ENCODE results near the gene GJA3. TPM values are rescaled to one million over a fixed set of nuclear protein-coding genes. Genes with fewer than 3 reads are reported as not detected.
A peak's percentile ranks its signal among the peaks of the same experiment; 100 is the strongest.
"Not testable (repeated sequence)": the region's sequence is repeated elsewhere in the genome, so short reads cannot be mapped to it uniquely, and the experiment has no call there.

The GJA3 gene
- total and polyA plus RNA-seq, 11 donors = 5.4 to 30.5 (median 16.5) TPM

DNA sequence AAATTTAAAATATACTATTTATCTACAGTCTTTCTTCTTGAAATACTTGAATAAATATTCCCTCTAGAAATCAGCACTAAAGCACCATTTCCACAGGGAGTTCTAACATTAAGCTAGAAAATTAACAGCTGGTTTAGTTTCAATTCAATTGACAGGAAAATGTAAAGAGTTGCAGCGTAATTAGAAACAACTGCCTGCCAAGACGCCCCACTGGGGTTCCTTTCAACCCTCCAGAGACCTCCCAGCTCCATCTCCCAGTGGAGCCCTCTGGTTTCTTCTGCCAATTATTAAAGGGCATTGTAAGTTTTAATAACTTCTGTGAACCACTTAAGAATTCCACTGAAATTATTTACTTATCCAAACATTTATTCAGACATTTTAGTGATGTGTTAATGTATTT lies 4.2 kb downstream of the GJA3 start:
- ATAC-seq = no peak
- Histone ChIP-seq H3K9me3 (no peaks in the 10 kb centered on the region), H3K4me1 (peaks cover 0 to 21% (median 6%) of the 10 kb centered on the region in 12 donors), H3K4me3 (no peak overlapping the region), H3K36me3 (no peaks in the 10 kb centered on the region), H3K27ac (no peak overlapping the region), H3K27me3 (peaks cover 8 to 70% (median 28%) of the 10 kb centered on the region in 9 donors)
- WGBS, 4 donors = 34 to 51% (median 41%) methylated on average over 2 of the region's 2 CpGs
- no peak for DNase-seq
- TF ChIP-seq POLR2A (IDR thresholded peaks at IDR 0.05) = no peak
- TF ChIP-seq, protein P1, sequence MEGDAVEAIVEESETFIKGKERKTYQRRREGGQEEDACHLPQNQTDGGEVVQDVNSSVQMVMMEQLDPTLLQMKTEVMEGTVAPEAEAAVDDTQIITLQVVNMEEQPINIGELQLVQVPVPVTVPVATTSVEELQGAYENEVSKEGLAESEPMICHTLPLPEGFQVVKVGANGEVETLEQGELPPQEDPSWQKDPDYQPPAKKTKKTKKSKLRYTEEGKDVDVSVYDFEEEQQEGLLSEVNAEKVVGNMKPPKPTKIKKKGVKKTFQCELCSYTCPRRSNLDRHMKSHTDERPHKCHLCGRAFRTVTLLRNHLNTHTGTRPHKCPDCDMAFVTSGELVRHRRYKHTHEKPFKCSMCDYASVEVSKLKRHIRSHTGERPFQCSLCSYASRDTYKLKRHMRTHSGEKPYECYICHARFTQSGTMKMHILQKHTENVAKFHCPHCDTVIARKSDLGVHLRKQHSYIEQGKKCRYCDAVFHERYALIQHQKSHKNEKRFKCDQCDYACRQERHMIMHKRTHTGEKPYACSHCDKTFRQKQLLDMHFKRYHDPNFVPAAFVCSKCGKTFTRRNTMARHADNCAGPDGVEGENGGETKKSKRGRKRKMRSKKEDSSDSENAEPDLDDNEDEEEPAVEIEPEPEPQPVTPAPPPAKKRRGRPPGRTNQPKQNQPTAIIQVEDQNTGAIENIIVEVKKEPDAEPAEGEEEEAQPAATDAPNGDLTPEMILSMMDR (IDR thresholded peaks at IDR 0.05) = no peak
- intact Hi-C loops (cut with DNase I) = no loop called here

DNA sequence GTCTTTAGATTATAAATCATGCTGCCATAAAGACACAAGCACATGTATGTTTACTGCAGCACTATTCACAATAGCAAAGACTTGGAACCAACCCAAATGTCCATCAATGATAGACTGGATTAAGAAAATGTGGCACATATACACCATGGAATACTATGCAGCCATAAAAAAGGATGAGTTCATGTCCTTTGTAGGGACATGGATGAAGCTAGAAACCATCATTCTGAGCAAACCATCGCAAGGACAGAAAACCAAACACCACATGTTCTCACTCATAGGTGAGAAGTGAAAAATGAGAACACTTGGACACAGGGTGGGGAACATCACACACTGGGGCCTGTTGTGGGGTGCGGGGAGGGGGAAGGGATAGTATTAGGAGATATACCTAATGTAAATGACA lies 7.6 kb downstream of the GJA3 start:
- ATAC-seq; intact Hi-C loops (cut with DNase I); DNase-seq; H3K27ac ChIP-seq; H3K4me3 ChIP-seq; H3K9me3 ChIP-seq; H3K36me3 ChIP-seq: not testable (repeated sequence)
- 84 to 97% (median 92%) methylated on average over 2 of the region's 2 CpGs for WGBS, 4 donors
- Histone ChIP-seq H3K4me1 (peaks cover 0 to 20% (median 0%) of the 10 kb centered on the region in 12 donors), H3K27me3 (peaks cover 0 to 51% (median 12%) of the 10 kb centered on the region in 9 donors)

DNA sequence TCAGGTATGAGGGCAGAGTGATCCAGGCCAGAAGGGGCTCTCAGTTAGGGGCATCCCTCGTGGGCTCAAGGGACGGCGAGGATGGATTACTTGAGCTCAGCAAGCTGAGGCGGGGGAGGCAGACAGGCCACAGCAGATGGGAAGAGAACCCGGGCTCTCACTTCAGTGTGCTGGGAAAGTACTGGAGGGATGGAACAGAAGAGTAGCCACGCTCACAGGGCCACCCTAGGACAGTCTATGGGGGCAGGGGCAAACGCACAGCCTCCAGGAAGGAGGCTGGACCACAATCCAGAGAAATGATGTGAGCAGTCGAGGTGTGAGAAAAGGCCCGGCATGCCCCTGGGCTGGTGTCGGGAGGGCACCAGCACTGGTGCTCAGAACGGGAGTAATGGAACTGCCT lies 9.2 kb downstream of the GJA3 start:
- H3K4me3 ChIP-seq = no peak overlapping the region
- ATAC-seq (peak in 1 of 4 donors; percentile 13), DNase-seq (no peak)
- H3K27ac ChIP-seq = no peak overlapping the region
- TF ChIP-seq POLR2A (IDR thresholded peaks at IDR 0.05) = no peak
- TF ChIP-seq, protein P1 (IDR thresholded peaks at IDR 0.05) = no peak
- 69 to 75% (median 72%) methylated on average over 10 to 11 of the region's 11 CpGs for WGBS, 4 donors
- peaks cover 0 to 38% (median 5%) of the 10 kb centered on the region in 9 donors for H3K27me3 ChIP-seq
- intact Hi-C loops (cut with DNase I) = no loop called here
- no peaks in the 10 kb centered on the region for H3K9me3 ChIP-seq
- peaks cover 0 to 22% (median 0%) of the 10 kb centered on the region in 12 donors for H3K4me1 ChIP-seq
- H3K36me3 ChIP-seq = no peaks in the 10 kb centered on the region

DNA sequence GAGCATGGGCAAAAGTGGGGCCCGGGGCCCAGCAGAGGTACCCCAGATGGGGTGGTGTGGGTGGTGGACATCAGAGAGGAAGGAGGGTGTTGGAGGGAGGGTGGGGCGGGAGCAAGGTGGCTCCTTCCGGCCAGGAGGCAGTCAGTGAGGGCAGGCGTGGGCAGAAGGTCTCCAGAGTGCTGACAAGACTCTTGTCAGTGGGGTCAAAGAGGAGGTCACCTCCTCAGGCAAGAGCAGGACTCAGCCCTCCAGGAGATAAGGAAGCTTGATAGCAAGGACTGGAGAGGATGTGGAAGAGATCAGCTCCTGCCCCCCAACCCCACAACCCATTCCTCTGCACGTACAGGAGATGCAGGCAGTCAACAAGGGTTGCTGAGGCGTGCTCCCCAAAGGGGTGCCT lies 9.8 kb downstream of the GJA3 start:
- DNase-seq (no peak), ATAC-seq (peak in 1 of 4 donors; percentile 11)
- H3K27me3 ChIP-seq = peaks cover 0 to 32% (median 0%) of the 10 kb centered on the region in 9 donors
- no peaks in the 10 kb centered on the region for H3K9me3 ChIP-seq
- peaks cover 0 to 28% (median 0%) of the 10 kb centered on the region in 12 donors for H3K4me1 ChIP-seq
- H3K27ac ChIP-seq = peak overlapping the region in 1 of 12 donors; percentile 70
- H3K36me3 ChIP-seq = no peaks in the 10 kb centered on the region
- TF ChIP-seq, protein P1 (IDR thresholded peaks at IDR 0.05) = no peak
- TF ChIP-seq POLR2A (IDR thresholded peaks at IDR 0.05) = no peak
- intact Hi-C loops (cut with DNase I) = no loop called here
- no peak overlapping the region for H3K4me3 ChIP-seq
- WGBS, 4 donors = 36 to 45% (median 40%) methylated on average over 6 of the region's 6 CpGs

DNA sequence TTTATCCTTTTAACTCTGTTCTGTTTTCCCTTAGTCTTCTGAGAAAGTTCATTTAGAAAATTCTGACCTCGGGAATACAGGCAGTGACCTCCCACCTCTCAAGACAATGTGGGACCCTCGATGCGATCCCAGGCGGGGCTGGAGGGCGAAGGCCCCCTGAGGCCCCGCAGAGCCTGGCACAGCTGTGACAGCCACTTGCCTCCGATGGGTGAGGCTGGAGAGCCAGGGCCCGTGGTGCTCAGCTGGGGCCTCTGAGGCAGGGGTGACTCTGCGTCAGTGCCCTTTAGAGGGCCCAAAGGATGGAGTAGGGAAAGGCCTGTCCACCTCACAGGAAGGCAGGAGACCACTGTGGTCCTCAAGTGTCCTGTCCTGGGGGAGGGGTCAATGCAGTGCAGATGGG lies 10.3 kb downstream of the GJA3 start:
- ATAC-seq (peak in 3 of 4 donors; percentile 24 to 41 (median 31)), DNase-seq (no peak)
- TF ChIP-seq, protein P1 (IDR thresholded peaks at IDR 0.05) = no peak
- intact Hi-C loops (cut with DNase I) = no loop called here
- 61 to 78% (median 68%) methylated on average over 9 of the region's 9 CpGs for WGBS, 4 donors
- no peaks in the 10 kb centered on the region for H3K9me3 ChIP-seq
- peak overlapping the region in 5 of 12 donors; percentile 51 to 80 (median 70) for H3K27ac ChIP-seq
- no peaks in the 10 kb centered on the region for H3K36me3 ChIP-seq
- peaks cover 0 to 33% (median 0%) of the 10 kb centered on the region in 12 donors for H3K4me1 ChIP-seq
- peaks cover 0 to 27% (median 0%) of the 10 kb centered on the region in 9 donors for H3K27me3 ChIP-seq
- peak overlapping the region in 1 of 12 donors; percentile 5 for H3K4me3 ChIP-seq
